ENCODE data around the gene KLF5.

KLF5 gene

DNA sequence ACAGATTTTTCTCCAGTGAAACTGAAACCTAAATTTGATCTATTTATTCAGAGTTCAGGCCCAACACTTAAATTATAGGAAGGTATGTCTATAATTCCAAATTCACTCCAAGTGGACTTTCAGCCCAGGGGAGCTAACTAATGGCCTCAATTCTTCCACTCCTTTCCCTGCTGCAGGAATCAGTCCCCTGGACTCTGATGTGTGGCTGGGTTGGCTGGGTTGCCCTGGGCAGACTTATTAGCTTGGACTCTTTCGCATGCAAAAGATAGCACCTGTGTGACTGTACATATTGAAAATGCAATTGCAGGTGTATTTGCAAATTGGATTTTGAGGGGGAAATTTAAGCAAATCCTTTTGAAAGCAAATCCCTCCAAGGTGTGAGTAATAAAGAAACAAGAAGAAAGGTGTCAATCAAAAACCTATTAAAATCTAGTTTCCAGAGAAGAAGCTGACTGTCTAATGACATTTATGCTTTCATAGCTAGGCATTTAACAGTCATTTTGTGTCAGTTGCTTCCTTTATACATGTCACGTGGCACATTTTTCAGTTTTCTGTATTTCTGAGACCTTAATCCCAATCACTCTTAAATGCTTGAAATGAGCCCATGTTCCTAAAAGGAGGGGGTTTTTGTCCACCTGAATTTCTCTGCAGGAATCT lies 42.7 kb downstream of the KLF5 start:
- Histone ChIP-seq H3K79me2 (ENCODE audit: insufficient read depth, low read length) (no peaks in the 10 kb centered on the region), H3K4me3 (ENCODE audit: insufficient read depth, low read length, poor library complexity, severe bottlenecking) (no peak overlapping the region), H3K9me3 (ENCODE audit: insufficient read depth, low read length) (no peaks in the 10 kb centered on the region), H4K20me1 (ENCODE audit: low read depth, low read length) (no peaks in the 10 kb centered on the region), H3K9ac (ENCODE audit: low read length) (no peak overlapping the region), H3K36me3 (ENCODE audit: low read length) (no peaks in the 10 kb centered on the region), H3K27ac (ENCODE audit: low read depth, low read length) (no peak overlapping the region), H3F3A (ENCODE audit: insufficient read depth) (no peaks in the 10 kb centered on the region), H2AFZ (ENCODE audit: low read depth, low read length, severe bottlenecking) (no peak overlapping the region), H3K4me2 (ENCODE audit: low read depth, low read length, poor library complexity, severe bottlenecking) (no peak overlapping the region), H3K27me3 (ENCODE audit: low read length) (no peaks in the 10 kb centered on the region), H3K9me2 (replicated peaks; ENCODE audit: insufficient read depth, low read length) (no peaks in the 10 kb centered on the region)
- no peak for TF ChIP-seq EZH2phosphoT487 (conservative IDR thresholded peaks at IDR 0.05; ENCODE audit: low read length)
- TF ChIP-seq, protein P1, sequence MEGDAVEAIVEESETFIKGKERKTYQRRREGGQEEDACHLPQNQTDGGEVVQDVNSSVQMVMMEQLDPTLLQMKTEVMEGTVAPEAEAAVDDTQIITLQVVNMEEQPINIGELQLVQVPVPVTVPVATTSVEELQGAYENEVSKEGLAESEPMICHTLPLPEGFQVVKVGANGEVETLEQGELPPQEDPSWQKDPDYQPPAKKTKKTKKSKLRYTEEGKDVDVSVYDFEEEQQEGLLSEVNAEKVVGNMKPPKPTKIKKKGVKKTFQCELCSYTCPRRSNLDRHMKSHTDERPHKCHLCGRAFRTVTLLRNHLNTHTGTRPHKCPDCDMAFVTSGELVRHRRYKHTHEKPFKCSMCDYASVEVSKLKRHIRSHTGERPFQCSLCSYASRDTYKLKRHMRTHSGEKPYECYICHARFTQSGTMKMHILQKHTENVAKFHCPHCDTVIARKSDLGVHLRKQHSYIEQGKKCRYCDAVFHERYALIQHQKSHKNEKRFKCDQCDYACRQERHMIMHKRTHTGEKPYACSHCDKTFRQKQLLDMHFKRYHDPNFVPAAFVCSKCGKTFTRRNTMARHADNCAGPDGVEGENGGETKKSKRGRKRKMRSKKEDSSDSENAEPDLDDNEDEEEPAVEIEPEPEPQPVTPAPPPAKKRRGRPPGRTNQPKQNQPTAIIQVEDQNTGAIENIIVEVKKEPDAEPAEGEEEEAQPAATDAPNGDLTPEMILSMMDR (IDR thresholded peaks at IDR 0.05; ENCODE audit: insufficient read depth, low read length, poor library complexity, severe bottlenecking), result no peak

DNA sequence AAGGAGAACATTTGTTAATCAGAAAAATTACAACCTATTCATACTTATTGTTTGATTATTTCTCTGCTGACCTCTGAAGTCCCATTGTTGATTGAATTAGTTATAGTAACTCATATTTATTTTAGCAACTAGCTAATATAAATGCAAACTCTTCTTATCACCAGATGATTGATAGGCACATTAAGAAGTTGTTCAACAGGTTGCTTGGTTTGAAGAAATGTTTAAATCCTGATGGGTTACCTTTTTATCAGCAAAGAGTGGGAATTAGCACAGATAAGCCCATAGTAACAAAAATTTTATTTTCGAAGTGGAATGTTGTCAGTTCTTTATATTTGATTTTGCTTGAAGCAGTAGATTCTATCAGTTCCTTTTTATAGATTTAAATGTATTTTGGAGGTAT lies 44.4 kb downstream of the KLF5 start:
- Histone ChIP-seq H3F3A (ENCODE audit: insufficient read depth) (no peaks in the 10 kb centered on the region), H3K4me3 (ENCODE audit: insufficient read depth, low read length, poor library complexity, severe bottlenecking) (no peak overlapping the region), H4K20me1 (ENCODE audit: low read depth, low read length) (no peaks in the 10 kb centered on the region), H3K79me2 (ENCODE audit: insufficient read depth, low read length) (no peaks in the 10 kb centered on the region), H3K9me2 (replicated peaks; ENCODE audit: insufficient read depth, low read length) (no peaks in the 10 kb centered on the region), H3K27ac (ENCODE audit: low read depth, low read length) (no peak overlapping the region), H3K9me3 (ENCODE audit: insufficient read depth, low read length) (no peaks in the 10 kb centered on the region), H2AFZ (ENCODE audit: low read depth, low read length, severe bottlenecking) (no peak overlapping the region), H3K9ac (ENCODE audit: low read length) (no peak overlapping the region), H3K27me3 (ENCODE audit: low read length) (no peaks in the 10 kb centered on the region), H3K36me3 (ENCODE audit: low read length) (no peaks in the 10 kb centered on the region), H3K4me2 (ENCODE audit: low read depth, low read length, poor library complexity, severe bottlenecking) (no peak overlapping the region)
- TF ChIP-seq, protein P1 (IDR thresholded peaks at IDR 0.05; ENCODE audit: insufficient read depth, low read length, poor library complexity, severe bottlenecking), result no peak
- TF ChIP-seq EZH2phosphoT487 (conservative IDR thresholded peaks at IDR 0.05; ENCODE audit: low read length), result no peak

GRCh38 chr13:73106513-73107178 lies 47.8 kb downstream of the KLF5 start:
- Histone ChIP-seq H3K27me3 (ENCODE audit: low read length) (no peaks in the 10 kb centered on the region), H3K9me2 (replicated peaks; ENCODE audit: insufficient read depth, low read length) (no peaks in the 10 kb centered on the region), H4K20me1 (ENCODE audit: low read depth, low read length) (no peaks in the 10 kb centered on the region), H3K4me2 (ENCODE audit: low read depth, low read length, poor library complexity, severe bottlenecking) (no peak overlapping the region), H3K36me3 (ENCODE audit: low read length) (no peaks in the 10 kb centered on the region), H2AFZ (ENCODE audit: low read depth, low read length, severe bottlenecking) (no peak overlapping the region), H3K9ac (ENCODE audit: low read length) (no peak overlapping the region), H3K79me2 (ENCODE audit: insufficient read depth, low read length) (no peaks in the 10 kb centered on the region), H3K4me3 (ENCODE audit: insufficient read depth, low read length, poor library complexity, severe bottlenecking) (no peak overlapping the region), H3K9me3 (ENCODE audit: insufficient read depth, low read length) (no peaks in the 10 kb centered on the region), H3F3A (ENCODE audit: insufficient read depth) (no peaks in the 10 kb centered on the region), H3K27ac (ENCODE audit: low read depth, low read length) (no peak overlapping the region)
- no peak for TF ChIP-seq EZH2phosphoT487 (conservative IDR thresholded peaks at IDR 0.05; ENCODE audit: low read length)
- TF ChIP-seq, protein P1 (IDR thresholded peaks at IDR 0.05; ENCODE audit: insufficient read depth, low read length, poor library complexity, severe bottlenecking), result no peak
